PFSK-1 (cell line): Measurements from ENCODE around the gene DNPEP.

Source experiments
- FOXP2 ChIP-seq: optimal IDR thresholded peaks from 2 replicates; pipeline ENCODE3; 2011; ENCODE audit warnings: borderline replicate concordance, control low read depth, inconsistent platforms; ENCODE audit not compliant: insufficient read depth; ENCODE audit errors: extremely low read length, extremely low read depth
- POLR2AphosphoS5 ChIP-seq: IDR thresholded peaks from 2 replicates; pipeline ENCODE4 v1.6.1; 2012; ENCODE audit warnings: low read depth, mild to moderate bottlenecking, control low read depth, low read length, moderate library complexity
- SIN3A ChIP-seq: IDR thresholded peaks from 2 replicates; pipeline ENCODE4 v1.6.1; 2012; ENCODE audit warnings: mild to moderate bottlenecking, low read length, moderate library complexity, borderline replicate concordance; ENCODE audit not compliant: insufficient read depth
- TAF1 ChIP-seq: IDR thresholded peaks from 2 replicates; pipeline ENCODE4 v1.6.1; 2012; ENCODE audit warnings: low read length, control low read depth, borderline replicate concordance; ENCODE audit not compliant: insufficient read depth
- TF ChIP-seq, protein P1 (sequence below), 2 experiments: IDR thresholded peaks; 2 replicates each; pipeline versions ENCODE4 v1.6.1 to v1.8.0; 2011 to 2012; ENCODE audit warnings: low read depth in 2 of 2, low read length in 2 of 2, control low read depth in 1 of 2, inconsistent platforms in 1 of 2, mild to moderate bottlenecking in 1 of 2, moderate library complexity in 1 of 2; ENCODE audit not compliant: insufficient read depth in 1 of 2

The DNPEP gene

GRCh38 chr2:219409619-219410018 lies 21.9 kb upstream of the DNPEP start:
- TF ChIP-seq POLR2AphosphoS5: no peak
- TF ChIP-seq, protein P1, sequence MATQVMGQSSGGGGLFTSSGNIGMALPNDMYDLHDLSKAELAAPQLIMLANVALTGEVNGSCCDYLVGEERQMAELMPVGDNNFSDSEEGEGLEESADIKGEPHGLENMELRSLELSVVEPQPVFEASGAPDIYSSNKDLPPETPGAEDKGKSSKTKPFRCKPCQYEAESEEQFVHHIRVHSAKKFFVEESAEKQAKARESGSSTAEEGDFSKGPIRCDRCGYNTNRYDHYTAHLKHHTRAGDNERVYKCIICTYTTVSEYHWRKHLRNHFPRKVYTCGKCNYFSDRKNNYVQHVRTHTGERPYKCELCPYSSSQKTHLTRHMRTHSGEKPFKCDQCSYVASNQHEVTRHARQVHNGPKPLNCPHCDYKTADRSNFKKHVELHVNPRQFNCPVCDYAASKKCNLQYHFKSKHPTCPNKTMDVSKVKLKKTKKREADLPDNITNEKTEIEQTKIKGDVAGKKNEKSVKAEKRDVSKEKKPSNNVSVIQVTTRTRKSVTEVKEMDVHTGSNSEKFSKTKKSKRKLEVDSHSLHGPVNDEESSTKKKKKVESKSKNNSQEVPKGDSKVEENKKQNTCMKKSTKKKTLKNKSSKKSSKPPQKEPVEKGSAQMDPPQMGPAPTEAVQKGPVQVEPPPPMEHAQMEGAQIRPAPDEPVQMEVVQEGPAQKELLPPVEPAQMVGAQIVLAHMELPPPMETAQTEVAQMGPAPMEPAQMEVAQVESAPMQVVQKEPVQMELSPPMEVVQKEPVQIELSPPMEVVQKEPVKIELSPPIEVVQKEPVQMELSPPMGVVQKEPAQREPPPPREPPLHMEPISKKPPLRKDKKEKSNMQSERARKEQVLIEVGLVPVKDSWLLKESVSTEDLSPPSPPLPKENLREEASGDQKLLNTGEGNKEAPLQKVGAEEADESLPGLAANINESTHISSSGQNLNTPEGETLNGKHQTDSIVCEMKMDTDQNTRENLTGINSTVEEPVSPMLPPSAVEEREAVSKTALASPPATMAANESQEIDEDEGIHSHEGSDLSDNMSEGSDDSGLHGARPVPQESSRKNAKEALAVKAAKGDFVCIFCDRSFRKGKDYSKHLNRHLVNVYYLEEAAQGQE (IDR thresholded peaks at IDR 0.05; ENCODE audit: insufficient read depth in 1 of 2, low read depth in 2 of 2, low read length in 2 of 2): no peak
- TF ChIP-seq SIN3A: no peak
- TF ChIP-seq FOXP2: no peak
- TF ChIP-seq TAF1: no peak

DNA sequence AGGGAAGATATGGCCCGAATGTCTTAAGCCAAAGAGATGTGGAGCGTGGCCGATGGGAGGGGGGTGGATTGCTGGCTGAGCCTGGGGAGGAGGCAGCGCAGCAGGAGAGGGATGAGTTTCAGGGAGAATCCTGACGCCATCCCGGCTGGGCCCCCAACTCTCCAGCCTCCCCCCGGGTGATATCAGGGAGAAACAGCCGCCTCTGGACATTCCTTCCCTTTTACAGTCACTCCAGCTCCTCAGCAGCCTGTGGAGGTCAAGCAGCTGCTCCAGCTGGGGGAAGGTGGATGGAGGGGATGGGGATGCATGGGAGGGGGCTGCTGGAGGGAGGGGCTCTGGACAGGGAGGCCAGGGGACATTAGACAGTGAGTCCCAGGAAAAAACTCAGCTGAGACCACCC lies 20.9 kb upstream of the DNPEP start:
- TF ChIP-seq, protein P1 (IDR thresholded peaks at IDR 0.05; ENCODE audit: insufficient read depth in 1 of 2, low read depth in 2 of 2, low read length in 2 of 2): no peak
- TF ChIP-seq SIN3A (no peak), FOXP2 (no peak), POLR2AphosphoS5 (no peak), TAF1 (no peak)

DNA sequence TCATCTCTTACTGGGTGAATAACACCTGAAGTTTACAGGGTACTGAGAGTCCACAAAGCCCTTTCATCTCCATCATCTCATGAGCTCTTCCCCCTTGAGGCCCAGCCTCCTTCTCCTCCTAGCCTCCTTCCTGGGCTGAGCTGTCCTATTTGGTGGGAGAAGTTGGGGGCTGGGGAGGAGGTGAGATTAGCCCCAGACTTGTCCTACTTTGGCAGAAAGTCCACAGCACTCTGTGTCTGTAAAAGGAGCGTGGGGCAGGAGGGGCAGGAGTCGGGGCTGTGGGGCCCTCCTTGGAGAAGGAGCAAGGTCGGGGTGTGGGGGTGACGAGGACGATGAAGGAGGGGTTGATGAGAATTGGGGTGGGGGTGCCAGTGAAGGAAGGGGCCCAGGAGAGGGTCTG lies 20.5 kb upstream of the DNPEP start:
- TF ChIP-seq, protein P1 (IDR thresholded peaks at IDR 0.05; ENCODE audit: insufficient read depth in 1 of 2, low read depth in 2 of 2, low read length in 2 of 2): no peak
- TF ChIP-seq FOXP2: no peak
- no peak for TF ChIP-seq SIN3A
- TF ChIP-seq TAF1: no peak
- TF ChIP-seq POLR2AphosphoS5: no peak

- TF ChIP-seq FOXP2: no peak
Measured at GRCh38 chr2:219406861-219407230, 19.1 kb upstream of the DNPEP start.

GRCh38 chr2:219405958-219406860 lies 18.5 kb upstream of the DNPEP start:
- TF ChIP-seq TAF1: no peak

DNA sequence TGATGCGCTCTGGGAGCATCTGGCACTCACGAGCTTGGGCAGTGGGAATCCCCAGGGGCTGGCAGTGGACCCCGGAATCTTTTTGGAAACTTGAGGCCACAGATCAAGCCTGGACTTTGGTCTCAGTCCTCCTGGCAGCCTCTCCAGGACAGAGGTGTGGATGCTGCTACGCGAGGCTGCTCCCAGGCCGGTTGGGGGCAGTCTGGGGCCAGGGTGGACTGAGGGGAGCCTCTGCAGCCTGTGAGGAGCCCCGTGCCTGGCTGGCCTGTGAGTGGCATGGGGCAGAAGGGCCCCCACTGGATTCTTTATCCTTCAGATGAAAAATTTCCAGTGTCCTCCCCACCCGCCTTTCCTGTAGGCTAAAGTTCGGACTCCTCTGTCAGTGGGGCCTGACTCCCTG lies 17.7 kb upstream of the DNPEP start:
- no peak for TF ChIP-seq TAF1
- TF ChIP-seq FOXP2: no peak
- TF ChIP-seq SIN3A: no peak
- TF ChIP-seq POLR2AphosphoS5: no peak
- TF ChIP-seq, protein P1 (IDR thresholded peaks at IDR 0.05; ENCODE audit: insufficient read depth in 1 of 2, low read depth in 2 of 2, low read length in 2 of 2): no peak
